ENCODE data around the gene ALG9. TPM values are rescaled to one million over a fixed set of nuclear protein-coding genes. Genes with fewer than 3 reads are reported as not detected.

The ALG9 gene
- total RNA-seq, 1 donor from 2014 or later: 24.9 TPM

DNA sequence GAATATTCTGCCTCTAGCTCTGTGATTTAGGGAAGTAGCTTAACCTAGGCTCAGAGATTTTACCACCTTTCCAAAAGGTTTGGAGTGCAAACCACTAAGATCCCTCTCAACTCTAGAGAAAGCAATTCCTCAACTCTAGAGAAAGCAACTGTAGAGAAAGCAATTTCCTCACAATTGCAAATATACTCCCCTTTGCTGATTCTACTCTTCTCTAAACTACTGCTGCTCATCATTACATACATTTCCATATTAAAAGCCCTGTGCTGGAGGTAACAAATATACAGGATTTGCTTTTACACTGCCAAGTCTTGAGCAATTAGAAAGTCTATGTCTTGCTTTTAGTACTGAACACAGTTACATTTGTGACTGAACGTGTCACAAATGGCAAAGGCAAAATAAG is 48.2 kb downstream of the ALG9 start:
- no peak overlapping the region for H3K4me2 ChIP-seq (ENCODE audit: low read length)
- H3K4me1 ChIP-seq (ENCODE audit: insufficient read depth, low read length): no peaks in the 10 kb centered on the region
- H3K4me1 Mint-ChIP-seq (ENCODE audit: low read depth, unreplicated experiment): no peaks in the 10 kb centered on the region
- no peaks in the 10 kb centered on the region for H3K9me3 Mint-ChIP-seq (ENCODE audit: unreplicated experiment)
- H3K36me3 Mint-ChIP-seq (ENCODE audit: low read depth, unreplicated experiment): peaks cover 6% of the 10 kb centered on the region
- no peak overlapping the region for H3K4me3 Mint-ChIP-seq (ENCODE audit: unreplicated experiment)
- no peak overlapping the region for H3K9ac ChIP-seq (ENCODE audit: low read length)
- no peaks in the 10 kb centered on the region for H3K27me3 Mint-ChIP-seq (ENCODE audit: low read depth, unreplicated experiment)
- H3K36me3 ChIP-seq (ENCODE audit: insufficient read depth, low read length): peaks cover 2% of the 10 kb centered on the region
- no peaks in the 10 kb centered on the region for H4K20me1 ChIP-seq (ENCODE audit: insufficient read depth, low read length)
- no peaks in the 10 kb centered on the region for H3K9me3 ChIP-seq (ENCODE audit: insufficient read depth, low read depth, low read length)
- no peaks in the 10 kb centered on the region for H3K27me3 ChIP-seq (ENCODE audit: insufficient read depth, low read length)
- DNase-seq (ENCODE audit: low read depth): no peak
- no peak for FAIRE-seq
- no peak overlapping the region for H3K4me3 ChIP-seq (ENCODE audit: insufficient read depth, low read depth, low read length)
- H3K27ac ChIP-seq (ENCODE audit: low read depth, low read length): no peak overlapping the region
- no peak overlapping the region for H3K27ac Mint-ChIP-seq (ENCODE audit: unreplicated experiment)
- no peaks in the 10 kb centered on the region for H3K79me2 ChIP-seq (ENCODE audit: insufficient read depth, low read length)
- no peak overlapping the region for H2AFZ ChIP-seq (ENCODE audit: low read depth, low read length)
- TF ChIP-seq, protein P1, sequence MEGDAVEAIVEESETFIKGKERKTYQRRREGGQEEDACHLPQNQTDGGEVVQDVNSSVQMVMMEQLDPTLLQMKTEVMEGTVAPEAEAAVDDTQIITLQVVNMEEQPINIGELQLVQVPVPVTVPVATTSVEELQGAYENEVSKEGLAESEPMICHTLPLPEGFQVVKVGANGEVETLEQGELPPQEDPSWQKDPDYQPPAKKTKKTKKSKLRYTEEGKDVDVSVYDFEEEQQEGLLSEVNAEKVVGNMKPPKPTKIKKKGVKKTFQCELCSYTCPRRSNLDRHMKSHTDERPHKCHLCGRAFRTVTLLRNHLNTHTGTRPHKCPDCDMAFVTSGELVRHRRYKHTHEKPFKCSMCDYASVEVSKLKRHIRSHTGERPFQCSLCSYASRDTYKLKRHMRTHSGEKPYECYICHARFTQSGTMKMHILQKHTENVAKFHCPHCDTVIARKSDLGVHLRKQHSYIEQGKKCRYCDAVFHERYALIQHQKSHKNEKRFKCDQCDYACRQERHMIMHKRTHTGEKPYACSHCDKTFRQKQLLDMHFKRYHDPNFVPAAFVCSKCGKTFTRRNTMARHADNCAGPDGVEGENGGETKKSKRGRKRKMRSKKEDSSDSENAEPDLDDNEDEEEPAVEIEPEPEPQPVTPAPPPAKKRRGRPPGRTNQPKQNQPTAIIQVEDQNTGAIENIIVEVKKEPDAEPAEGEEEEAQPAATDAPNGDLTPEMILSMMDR (IDR thresholded peaks at IDR 0.05; ENCODE audit: insufficient read depth, low read depth, low read length): no peak
- no peak for TF ChIP-seq EZH2 (IDR thresholded peaks at IDR 0.05; ENCODE audit: insufficient read depth, low read length)

DNA sequence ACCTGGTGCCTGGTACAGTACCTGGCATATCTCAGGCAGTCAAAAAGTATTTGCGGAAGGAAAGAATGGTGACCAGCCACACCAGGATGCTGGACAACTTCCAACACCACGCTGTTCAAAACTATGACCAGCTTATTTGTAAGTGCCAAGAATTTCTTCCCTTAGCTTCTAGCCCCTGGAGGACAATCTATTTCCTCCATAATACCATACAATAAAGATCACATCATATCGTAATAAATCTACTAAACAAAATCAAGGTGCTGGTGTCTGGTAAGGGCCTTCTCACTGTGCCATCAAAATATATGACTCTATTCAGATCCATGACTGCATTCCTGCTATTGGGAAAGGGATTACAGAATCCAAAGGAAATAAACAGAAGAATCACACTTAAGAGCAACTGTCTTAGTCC is 51.5 kb downstream of the ALG9 start:
- Histone ChIP-seq H3K9ac (ENCODE audit: low read length) (no peak overlapping the region), H3K27ac (ENCODE audit: low read depth, low read length) (no peak overlapping the region), H3K9me3 (ENCODE audit: insufficient read depth, low read depth, low read length) (no peaks in the 10 kb centered on the region), H3K4me3 (ENCODE audit: insufficient read depth, low read depth, low read length) (no peak overlapping the region), H3K36me3 (ENCODE audit: insufficient read depth, low read length) (no peaks in the 10 kb centered on the region), H3K4me1 (ENCODE audit: insufficient read depth, low read length) (peaks cover 3% of the 10 kb centered on the region), H2AFZ (ENCODE audit: low read depth, low read length) (no peak overlapping the region), H3K79me2 (ENCODE audit: insufficient read depth, low read length) (no peaks in the 10 kb centered on the region), H3K4me2 (ENCODE audit: low read length) (no peak overlapping the region), H3K27me3 (ENCODE audit: insufficient read depth, low read length) (no peaks in the 10 kb centered on the region), H4K20me1 (ENCODE audit: insufficient read depth, low read length) (no peaks in the 10 kb centered on the region)
- Mint-ChIP-seq H3K4me3 (ENCODE audit: unreplicated experiment) (no peak overlapping the region), H3K27ac (ENCODE audit: unreplicated experiment) (no peak overlapping the region), H3K4me1 (ENCODE audit: low read depth, unreplicated experiment) (no peaks in the 10 kb centered on the region), H3K36me3 (ENCODE audit: low read depth, unreplicated experiment) (peaks cover 13% of the 10 kb centered on the region), H3K9me3 (ENCODE audit: unreplicated experiment) (no peaks in the 10 kb centered on the region), H3K27me3 (ENCODE audit: low read depth, unreplicated experiment) (no peaks in the 10 kb centered on the region)
- peak; percentile 50 for DNase-seq (ENCODE audit: low read depth)
- TF ChIP-seq, protein P1 (IDR thresholded peaks at IDR 0.05; ENCODE audit: insufficient read depth, low read depth, low read length): no peak
- no peak for TF ChIP-seq EZH2 (IDR thresholded peaks at IDR 0.05; ENCODE audit: insufficient read depth, low read length)
- FAIRE-seq: peak; percentile 62

DNA sequence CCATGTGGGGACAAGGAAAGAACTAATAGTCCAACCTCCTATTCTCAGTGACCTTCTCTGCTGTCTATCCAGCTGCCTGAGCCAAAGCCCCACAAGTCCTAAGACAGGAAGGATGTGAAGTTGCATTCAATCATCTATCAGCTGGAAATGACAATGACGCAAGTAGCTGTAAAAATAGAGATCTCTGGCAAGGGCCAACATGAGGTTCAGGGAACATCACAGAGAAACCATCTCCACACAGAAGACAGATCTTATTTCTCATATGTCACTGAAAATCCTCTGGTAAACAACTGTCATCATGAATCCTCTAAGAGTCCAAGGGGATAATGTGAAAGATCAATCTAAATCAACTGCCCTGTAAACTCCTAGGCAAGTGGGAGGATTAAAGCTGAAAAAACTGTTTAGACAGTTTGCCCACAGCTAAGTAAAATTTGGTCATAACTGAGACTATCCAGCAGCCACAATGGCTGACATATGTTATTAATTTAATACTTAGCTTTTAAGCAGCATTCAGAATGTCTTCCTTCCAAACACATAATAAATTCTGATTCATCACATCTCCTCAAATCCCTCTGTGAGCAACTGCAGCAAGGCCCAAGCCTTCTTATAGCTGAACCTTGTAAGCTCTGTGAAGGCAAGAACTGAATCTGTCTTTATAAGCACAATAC is 52.1 kb downstream of the ALG9 start:
- Histone ChIP-seq H2AFZ (ENCODE audit: low read depth, low read length) (no peak overlapping the region), H3K9ac (ENCODE audit: low read length) (no peak overlapping the region), H3K9me3 (ENCODE audit: insufficient read depth, low read depth, low read length) (no peaks in the 10 kb centered on the region), H3K4me1 (ENCODE audit: insufficient read depth, low read length) (peaks cover 3% of the 10 kb centered on the region), H3K4me3 (ENCODE audit: insufficient read depth, low read depth, low read length) (no peak overlapping the region), H3K36me3 (ENCODE audit: insufficient read depth, low read length) (no peaks in the 10 kb centered on the region), H3K79me2 (ENCODE audit: insufficient read depth, low read length) (no peaks in the 10 kb centered on the region), H3K4me2 (ENCODE audit: low read length) (no peak overlapping the region), H3K27me3 (ENCODE audit: insufficient read depth, low read length) (no peaks in the 10 kb centered on the region), H4K20me1 (ENCODE audit: insufficient read depth, low read length) (no peaks in the 10 kb centered on the region), H3K27ac (ENCODE audit: low read depth, low read length) (no peak overlapping the region)
- Mint-ChIP-seq H3K27me3 (ENCODE audit: low read depth, unreplicated experiment) (no peaks in the 10 kb centered on the region), H3K36me3 (ENCODE audit: low read depth, unreplicated experiment) (peaks cover 13% of the 10 kb centered on the region), H3K9me3 (ENCODE audit: unreplicated experiment) (no peaks in the 10 kb centered on the region), H3K4me3 (ENCODE audit: unreplicated experiment) (no peak overlapping the region), H3K4me1 (ENCODE audit: low read depth, unreplicated experiment) (no peaks in the 10 kb centered on the region), H3K27ac (ENCODE audit: unreplicated experiment) (no peak overlapping the region)
- TF ChIP-seq, protein P1 (IDR thresholded peaks at IDR 0.05; ENCODE audit: insufficient read depth, low read depth, low read length): no peak
- TF ChIP-seq EZH2 (IDR thresholded peaks at IDR 0.05; ENCODE audit: insufficient read depth, low read length): no peak
- peak; percentile 39 for DNase-seq (ENCODE audit: low read depth)
- no peak for FAIRE-seq
